T follicular helper cell (primary cell): Measurements from ENCODE around the gene DUOXA1.

Source experiments
- DNase-seq: peaks from one replicate; pipeline ENCODE4 v3.0.0-alpha.2; 2020; ENCODE audit warnings: low read depth
- total RNA-seq, 2 experiments: gene quantifications; one replicate each; lab custom pipeline; 2026; lab: John Stamatoyannopoulos, UW

DUOXA1 gene
- total RNA-seq: 0.17 to 1.2 reads per million in 2 experiments

GRCh38 chr15:45129651-45130129 is at the start of gene DUOXA1, which contains the start of gene DUOX1:
Gene DUOXA1 (minus strand): TSS chr15:45129879. CDS start chr15:45123014, 6,865 bp downstream.
Gene DUOX1 (plus strand): TSS chr15:45129994. CDS start chr15:45131967, 1,973 bp downstream.
- DNase-seq: no peak

- DNase-seq: no peak
Observed at GRCh38 chr15:45177285-45177684, 47.6 kb upstream of the DUOXA1 start.

GRCh38 chr15:45174577-45174976 is 44.9 kb upstream of the DUOXA1 start:
- no peak for DNase-seq

GRCh38 chr15:45174069-45174468 is 44.4 kb upstream of the DUOXA1 start:
- DNase-seq: no peak

- no peak for DNase-seq
Observed at GRCh38 chr15:45171912-45172311, 42.2 kb upstream of the DUOXA1 start.

GRCh38 chr15:45169608-45170480 is 40.2 kb upstream of the DUOXA1 start:
- no peak for DNase-seq

GRCh38 chr15:45168751-45169551 is 39.3 kb upstream of the DUOXA1 start:
- DNase-seq: no peak

GRCh38 chr15:45168286-45168685 is 38.6 kb upstream of the DUOXA1 start:
- no peak for DNase-seq

- DNase-seq: no peak
Observed at GRCh38 chr15:45167631-45168205, 38.0 kb upstream of the DUOXA1 start.

GRCh38 chr15:45166834-45167630 is 37.4 kb upstream of the DUOXA1 start:
- DNase-seq: peak; percentile 68

- no peak for DNase-seq
Observed at GRCh38 chr15:45165536-45165935, 35.9 kb upstream of the DUOXA1 start.

GRCh38 chr15:45164914-45165313 is 35.2 kb upstream of the DUOXA1 start:
- DNase-seq: no peak

GRCh38 chr15:45163508-45163856 is 33.8 kb upstream of the DUOXA1 start:
- no peak for DNase-seq

GRCh38 chr15:45162771-45163507 is 33.3 kb upstream of the DUOXA1 start:
- DNase-seq: peak; percentile 33

GRCh38 chr15:45161666-45162065 is 32.0 kb upstream of the DUOXA1 start:
- no peak for DNase-seq

GRCh38 chr15:45157974-45158373 is 28.3 kb upstream of the DUOXA1 start:
- no peak for DNase-seq

- no peak for DNase-seq
Observed at GRCh38 chr15:45156744-45157455, 27.2 kb upstream of the DUOXA1 start.

GRCh38 chr15:45155739-45156138 is 26.1 kb upstream of the DUOXA1 start:
- no peak for DNase-seq

- DNase-seq: no peak
Observed at GRCh38 chr15:45151998-45152828, 22.5 kb upstream of the DUOXA1 start.
